OCI-LY3 (cell line): ENCODE results near the gene MED25.

Experiments
- H2AFZ ChIP-seq: fragments of 200-600, 300-600 bp; shearing (Covaris generic); 2 replicates; pipeline ENCODE4 v1.6.0; 2014; ENCODE audit warnings: antibody characterized with exemption, low read depth, low read length
- H3K27ac ChIP-seq: fragments of 200-600, 300-600 bp; sonication (generic); 2 replicates; pipeline ENCODE4 v1.5.1; 2014; ENCODE audit warnings: mild to moderate bottlenecking, low read length, moderate library complexity, mixed read lengths
- H3K27me3 ChIP-seq: fragments of 200-600, 300-600 bp; sonication (generic); 2 replicates; pipeline ENCODE4 v1.6.1; 2014; ENCODE audit warnings: low read depth, low read length, mixed read lengths
- H3K36me3 ChIP-seq: fragments of 200-600, 300-600 bp; sonication (generic); replicated peaks from 2 replicates; pipeline ENCODE3; 2014; ENCODE audit warnings: low read depth, low read length, mixed read lengths
- H3K4me1 ChIP-seq: fragments of 300-600, 200-600 bp; sonication (generic); 2 replicates; pipeline ENCODE4 v1.6.1; 2014; ENCODE audit warnings: low read length, mixed read lengths
- H3K4me2 ChIP-seq: fragments of 200-600, 300-600 bp; sonication (generic); 2 replicates; pipeline ENCODE4 v1.6.1; 2014; ENCODE audit warnings: low read length, mixed read lengths
- H3K4me3 ChIP-seq: fragments of 300-600, 200-600 bp; sonication (generic); 2 replicates; pipeline ENCODE4 v1.5.1; 2014; ENCODE audit warnings: antibody characterized with exemption, mild to moderate bottlenecking, low read length, moderate library complexity
- H3K79me2 ChIP-seq: fragments of 300-600, 200-600 bp; shearing (Covaris generic); 2 replicates; pipeline ENCODE4 v1.6.1; 2014; ENCODE audit warnings: mild to moderate bottlenecking, low read length, mixed read lengths
- H3K9ac ChIP-seq: fragments of 300-600, 200-600 bp; shearing (Covaris generic); 2 replicates; pipeline ENCODE4 v1.6.0; 2014; ENCODE audit warnings: mild to moderate bottlenecking, low read length, moderate library complexity
- H3K9me3 ChIP-seq: fragments of 200-600, 300-600 bp; shearing (Covaris generic); 2 replicates; pipeline ENCODE4 v1.6.1; 2014; ENCODE audit warnings: low read length, mixed read lengths; ENCODE audit not compliant: insufficient read depth
- H4K20me1 ChIP-seq: fragments of 200-600, 300-600 bp; sonication (generic); 2 replicates; pipeline ENCODE4 v1.6.1; 2016; ENCODE audit warnings: low read length, mixed read lengths; ENCODE audit not compliant: insufficient read depth
- EZH2phosphoT487 ChIP-seq: fragments of 200-600 bp; shearing (Covaris generic); IDR thresholded peaks from 2 replicates; pipeline ENCODE4 v1.6.1; 2018; ENCODE audit warnings: antibody characterized with exemption, mixed run types, low read depth
- TF ChIP-seq, protein P1 (sequence below): fragments of 200-600, 300-600 bp; sonication (generic); IDR thresholded peaks from 2 replicates; pipeline ENCODE4 v1.5.1; 2014; ENCODE audit warnings: antibody characterized with exemption, low read length, low read depth

MED25 gene

GRCh38 chr19:49829200-49829599 lies 11.1 kb downstream of the MED25 start:
- Histone ChIP-seq H4K20me1 (peaks cover 32% of the 10 kb centered on the region), H3K4me3 (no peak overlapping the region), H3K27me3 (no peaks in the 10 kb centered on the region), H3K9me3 (no peaks in the 10 kb centered on the region), H3K79me2 (peaks cover 23% of the 10 kb centered on the region), H3K4me2 (no peak overlapping the region), H2AFZ (no peak overlapping the region), H3K9ac (no peak overlapping the region), H3K4me1 (no peaks in the 10 kb centered on the region), H3K36me3 (peaks cover 37% of the 10 kb centered on the region), H3K27ac (no peak overlapping the region)
- no peak for TF ChIP-seq EZH2phosphoT487
- TF ChIP-seq, protein P1, sequence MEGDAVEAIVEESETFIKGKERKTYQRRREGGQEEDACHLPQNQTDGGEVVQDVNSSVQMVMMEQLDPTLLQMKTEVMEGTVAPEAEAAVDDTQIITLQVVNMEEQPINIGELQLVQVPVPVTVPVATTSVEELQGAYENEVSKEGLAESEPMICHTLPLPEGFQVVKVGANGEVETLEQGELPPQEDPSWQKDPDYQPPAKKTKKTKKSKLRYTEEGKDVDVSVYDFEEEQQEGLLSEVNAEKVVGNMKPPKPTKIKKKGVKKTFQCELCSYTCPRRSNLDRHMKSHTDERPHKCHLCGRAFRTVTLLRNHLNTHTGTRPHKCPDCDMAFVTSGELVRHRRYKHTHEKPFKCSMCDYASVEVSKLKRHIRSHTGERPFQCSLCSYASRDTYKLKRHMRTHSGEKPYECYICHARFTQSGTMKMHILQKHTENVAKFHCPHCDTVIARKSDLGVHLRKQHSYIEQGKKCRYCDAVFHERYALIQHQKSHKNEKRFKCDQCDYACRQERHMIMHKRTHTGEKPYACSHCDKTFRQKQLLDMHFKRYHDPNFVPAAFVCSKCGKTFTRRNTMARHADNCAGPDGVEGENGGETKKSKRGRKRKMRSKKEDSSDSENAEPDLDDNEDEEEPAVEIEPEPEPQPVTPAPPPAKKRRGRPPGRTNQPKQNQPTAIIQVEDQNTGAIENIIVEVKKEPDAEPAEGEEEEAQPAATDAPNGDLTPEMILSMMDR: no peak

DNA sequence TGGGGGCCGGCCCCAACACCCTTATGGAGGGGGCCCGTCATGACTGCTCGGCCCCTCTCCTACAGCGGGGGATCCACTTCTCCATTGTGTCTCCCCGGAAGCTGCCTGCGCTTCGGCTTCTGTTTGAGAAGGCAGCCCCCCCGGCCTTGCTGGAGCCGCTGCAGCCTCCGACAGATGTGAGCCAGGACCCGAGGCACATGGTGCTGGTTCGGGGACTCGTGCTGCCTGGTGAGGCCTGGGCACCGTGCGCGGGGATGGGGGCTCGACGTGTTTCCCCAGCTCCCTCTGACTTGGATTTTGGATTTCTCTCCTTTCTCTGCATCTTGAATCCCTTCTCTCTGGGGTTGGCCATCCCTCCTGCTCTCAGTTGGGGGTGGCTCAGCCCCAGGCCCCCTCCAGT lies 11.6 kb downstream of the MED25 start:
- no peaks in the 10 kb centered on the region for H3K4me1 ChIP-seq
- H3K27me3 ChIP-seq: no peaks in the 10 kb centered on the region
- H3K27ac ChIP-seq: no peak overlapping the region
- H3K79me2 ChIP-seq: peaks cover 20% of the 10 kb centered on the region; the same call in 1 of the 2 replicates
- H2AFZ ChIP-seq: no peak overlapping the region
- no peak overlapping the region for H3K4me3 ChIP-seq
- H4K20me1 ChIP-seq: peaks cover 29% of the 10 kb centered on the region
- no peaks in the 10 kb centered on the region for H3K9me3 ChIP-seq
- peaks cover 40% of the 10 kb centered on the region for H3K36me3 ChIP-seq
- no peak overlapping the region for H3K4me2 ChIP-seq
- H3K9ac ChIP-seq: no peak overlapping the region
- TF ChIP-seq EZH2phosphoT487: no peak
- TF ChIP-seq, protein P1: no peak

DNA sequence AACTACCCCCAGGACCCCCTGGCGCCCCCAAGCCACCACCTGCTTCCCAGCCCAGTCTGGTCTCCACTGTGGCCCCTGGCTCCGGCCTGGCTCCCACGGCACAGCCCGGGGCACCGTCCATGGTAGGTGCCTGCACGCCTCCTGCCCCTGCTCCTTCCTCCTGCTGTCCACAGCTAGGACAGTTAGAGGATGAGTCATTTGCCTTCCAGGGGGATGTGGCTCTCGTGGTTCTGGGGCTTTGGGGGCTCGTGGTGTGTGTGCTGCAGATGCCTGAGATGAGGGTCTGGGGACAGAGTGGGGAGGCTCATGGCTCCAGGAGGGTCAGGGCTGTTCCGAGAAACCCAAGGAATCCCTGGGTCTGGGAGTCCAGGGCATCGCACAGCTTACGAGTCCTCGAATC lies 12.7 kb downstream of the MED25 start:
- Histone ChIP-seq H3K4me1 (no peaks in the 10 kb centered on the region), H4K20me1 (peaks cover 26% of the 10 kb centered on the region), H3K27me3 (no peaks in the 10 kb centered on the region), H2AFZ (no peak overlapping the region), H3K4me3 (no peak overlapping the region), H3K4me2 (no peak overlapping the region), H3K36me3 (peaks cover 44% of the 10 kb centered on the region), H3K9me3 (no peaks in the 10 kb centered on the region), H3K9ac (no peak overlapping the region), H3K79me2 (peaks cover 11% of the 10 kb centered on the region; the same call in 1 of the 2 replicates), H3K27ac (no peak overlapping the region)
- TF ChIP-seq EZH2phosphoT487: no peak
- TF ChIP-seq, protein P1: no peak

DNA sequence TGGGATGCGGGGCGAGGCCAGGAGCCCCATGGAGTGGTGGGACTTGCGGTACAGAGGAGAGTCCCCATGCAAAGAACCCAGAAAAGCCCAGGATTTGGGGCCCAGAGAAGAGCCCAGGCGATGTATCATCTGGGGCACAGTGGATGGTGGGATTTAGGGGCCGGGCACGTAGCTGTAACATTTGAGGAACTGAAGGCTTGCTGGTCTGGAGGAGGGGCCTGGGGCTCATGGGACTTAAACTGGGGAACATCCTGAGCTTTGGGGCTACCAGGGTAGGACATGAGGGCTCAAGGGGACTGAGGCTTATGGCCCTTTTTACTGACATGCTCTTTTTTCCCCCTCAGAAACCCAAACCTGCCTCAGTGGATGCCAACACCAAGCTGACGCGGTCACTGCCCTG lies 13.5 kb downstream of the MED25 start:
- Histone ChIP-seq H3K27me3 (no peaks in the 10 kb centered on the region), H4K20me1 (peaks cover 23% of the 10 kb centered on the region), H3K9ac (no peak overlapping the region), H3K4me3 (no peak overlapping the region), H3K9me3 (no peaks in the 10 kb centered on the region), H3K27ac (no peak overlapping the region), H3K4me2 (no peak overlapping the region), H2AFZ (no peak overlapping the region), H3K4me1 (no peaks in the 10 kb centered on the region), H3K36me3 (peaks cover 51% of the 10 kb centered on the region), H3K79me2 (peaks cover 7% of the 10 kb centered on the region; the same call in 1 of the 2 replicates)
- TF ChIP-seq, protein P1: no peak
- no peak for TF ChIP-seq EZH2phosphoT487
